Prostate gland (tissue), 2 donors: ENCODE results near the gene CORO7. TPM values are rescaled to one million over a fixed set of nuclear protein-coding genes. Genes with fewer than 3 reads are reported as not detected.

ENCODE experiments used
- DNase-seq: peaks from one replicate; pipeline ENCODE4 v3.0.0-alpha.2; 2019; ENCODE audit warnings: low spot score
- H3K27ac ChIP-seq, 2 donors: fragments of 200-600 bp; sonication (generic); 2 replicates each; pipeline ENCODE4 v1.5.1; 2017 to 2019
- H3K27me3 ChIP-seq: fragments of 200-600 bp; sonication (generic); replicated peaks from 2 replicates; pipeline ENCODE4 v1.5.1; 2019; ENCODE audit not compliant: insufficient read depth
- H3K36me3 ChIP-seq, 2 donors: fragments of 200-600 bp; sonication (generic); 1 replicate in 1 of 2; 2 replicates in 1 of 2; pipeline versions ENCODE4 v1.5.1 to v1.8.1; 2017 to 2019
- H3K4me1 ChIP-seq: fragments of 200-600 bp; sonication (generic); replicated peaks from 2 replicates; pipeline ENCODE4 v1.5.1; 2019
- H3K4me3 ChIP-seq, 2 donors: fragments of 200-600 bp; sonication (generic); 2 replicates each; pipeline ENCODE4 v1.5.1; 2017 to 2019
- H3K9me3 ChIP-seq: fragments of 200-600 bp; sonication (generic); 2 replicates; pipeline ENCODE4 v1.5.1; 2017
- CTCF ChIP-seq, 4 experiments: fragments of 200-600 bp in 2 of 4; fragments of 450-650 bp in 2 of 4; sonication (generic) in 2 of 4; IDR thresholded peaks; 1 replicate in 3 of 4; 2 replicates in 1 of 4; pipeline ENCODE4 v1.5.1; 2016 to 2019; ENCODE audit warnings: antibody characterized with exemption in 4 of 4, mild to moderate bottlenecking in 2 of 4, moderate library complexity in 2 of 4
- POLR2A ChIP-seq: fragments of 450-650 bp; IDR thresholded peaks from one replicate; pipeline ENCODE4 v1.6.1; 2016; ENCODE audit warnings: antibody characterized with exemption, mild to moderate bottlenecking
- POLR2AphosphoS5 ChIP-seq: sonication (generic); formaldehyde crosslinking; IDR thresholded peaks from one replicate; pipeline ENCODE4 v1.6.1; 2017; ENCODE audit warnings: antibody characterized with exemption
- WGBS: methylation state at CpG from one replicate; pipeline ENCODE4 v1.1.5; 2018; 5-methylcytosine and 5-hydroxymethylcytosine counted together
- intact Hi-C: fragments of 100-400 bp; cut with DNase I; formaldehyde crosslinking; loops from one replicate; pipeline ENCODE4 v1.14.2; 2022
- total RNA-seq, 2 donors: library from RNA; depleted of rRNA; stranded (reverse); fragments of >200 nt; gene quantifications; one replicate each; pipeline ENCODE4 v1.1.0, GENCODE V29; 2016

CORO7 gene
- total RNA-seq, 2 donors from 2014 or later: 24.1 to 122 TPM

- Histone ChIP-seq H3K27ac (no peak overlapping the region), H3K36me3 (no peaks in the 10 kb centered on the region), H3K9me3 (no peaks in the 10 kb centered on the region), H3K4me3 (no peak overlapping the region), H3K27me3 (no peaks in the 10 kb centered on the region), H3K4me1 (peaks cover 3% of the 10 kb centered on the region)
- intact Hi-C loops: no loop called here
- DNase-seq: no peak
- 19% methylated on average over 43 of the region's 43 CpGs for WGBS
- no peak for TF ChIP-seq POLR2AphosphoS5
- TF ChIP-seq CTCF (IDR thresholded peaks at IDR 0.05): peak in 2 of 4 experiments; percentile 35 to 54
- TF ChIP-seq POLR2A: no peak
These were observed 102.5 kb downstream of the CORO7 start for GRCh38 chr16:4313563-4314531.

DNA sequence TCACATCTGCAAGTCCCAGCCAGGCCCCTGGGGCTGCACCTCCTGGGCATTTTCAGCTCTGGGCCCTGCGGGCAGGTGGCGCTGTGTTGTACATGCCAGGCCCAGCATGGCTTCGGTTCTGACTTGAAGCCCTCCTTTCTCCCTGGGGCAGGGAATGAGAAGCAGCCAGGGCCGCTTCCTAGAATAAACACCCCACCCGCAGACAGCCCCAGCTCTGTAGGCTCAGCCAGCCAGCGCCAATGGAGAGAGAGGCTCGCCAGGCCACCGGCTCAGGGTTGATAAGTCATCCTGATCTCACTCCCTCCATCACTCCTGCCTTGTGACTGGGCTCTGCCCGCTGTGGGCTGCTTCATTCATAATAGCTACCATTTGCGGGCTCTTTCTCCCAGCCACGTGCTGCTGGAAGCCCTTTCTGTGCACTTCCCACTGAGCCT is 106.5 kb downstream of the CORO7 start:
- Histone ChIP-seq H3K27ac (no peak overlapping the region), H3K4me1 (no peaks in the 10 kb centered on the region), H3K36me3 (no peaks in the 10 kb centered on the region), H3K27me3 (no peaks in the 10 kb centered on the region), H3K9me3 (no peaks in the 10 kb centered on the region), H3K4me3 (no peak overlapping the region)
- 30% methylated on average over 11 of the region's 11 CpGs for WGBS
- TF ChIP-seq CTCF (IDR thresholded peaks at IDR 0.05) (peak in 3 of 4 experiments; percentile 23 to 67 (median 46)), POLR2AphosphoS5 (no peak), POLR2A (no peak)
- no peak for DNase-seq
- intact Hi-C loops: no loop called here

GRCh38 chr16:4309102-4309832 is 107.1 kb downstream of the CORO7 start:
- intact Hi-C loops: no loop called here
- no peak for TF ChIP-seq POLR2A
- TF ChIP-seq CTCF (IDR thresholded peaks at IDR 0.05): no peak
- no peak for TF ChIP-seq POLR2AphosphoS5
- no peaks in the 10 kb centered on the region for H3K27me3 ChIP-seq
- H3K4me1 ChIP-seq: no peaks in the 10 kb centered on the region
- H3K4me3 ChIP-seq: no peak overlapping the region
- WGBS: 86% methylated on average over 14 of the region's 14 CpGs
- H3K9me3 ChIP-seq: no peaks in the 10 kb centered on the region
- H3K27ac ChIP-seq: no peak overlapping the region
- no peak for DNase-seq
- H3K36me3 ChIP-seq: no peaks in the 10 kb centered on the region

DNA sequence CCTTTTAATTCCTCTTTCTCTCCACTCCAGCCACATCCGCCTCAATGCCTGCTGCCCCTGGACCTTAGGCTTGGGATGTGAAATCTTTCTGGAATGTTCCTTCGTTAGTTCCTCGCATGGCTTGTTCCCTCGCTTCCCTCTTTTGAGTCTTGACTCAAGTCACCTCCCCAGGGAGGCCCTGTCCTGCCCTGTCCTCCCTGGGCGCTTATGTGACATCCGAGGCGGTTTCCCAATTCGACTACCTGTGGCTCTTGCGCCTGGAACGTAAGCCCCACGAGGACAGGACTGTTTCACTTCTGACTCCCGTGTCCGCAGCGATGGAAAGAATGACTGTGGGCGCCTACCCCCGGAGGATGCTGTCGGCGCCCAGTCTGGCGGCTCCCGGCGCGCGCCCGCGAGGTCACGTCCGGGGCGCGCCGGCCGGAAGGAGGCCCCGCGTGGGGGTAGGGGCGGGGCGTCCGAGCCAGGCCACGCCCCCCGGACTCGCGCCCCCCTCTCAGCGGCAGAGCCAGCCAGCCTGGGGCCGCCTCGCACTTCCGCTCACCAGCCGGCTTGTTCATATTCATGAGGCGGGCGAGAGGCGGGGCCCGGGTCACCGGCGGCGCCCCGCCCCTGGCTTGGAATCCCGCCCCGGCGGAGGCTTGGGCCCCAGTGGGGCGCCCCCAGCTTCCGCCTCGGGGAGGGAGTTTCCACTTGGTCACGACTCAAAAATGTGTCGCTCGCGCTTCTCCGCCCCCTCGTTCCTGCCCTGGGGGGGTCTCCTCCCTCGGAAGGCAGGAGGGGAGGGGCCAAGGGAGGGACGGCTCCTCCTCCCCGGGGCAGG is 109.0 kb downstream of the CORO7 start:
- Histone ChIP-seq H3K36me3 (no peaks in the 10 kb centered on the region), H3K4me3 (peak overlapping the region; percentile 30 to 41), H3K27me3 (no peaks in the 10 kb centered on the region), H3K4me1 (no peaks in the 10 kb centered on the region), H3K9me3 (no peaks in the 10 kb centered on the region), H3K27ac (peak overlapping the region; percentile 70 to 75)
- 16% methylated on average over 25 of the region's 68 CpGs for WGBS
- peak; percentile 39 for TF ChIP-seq POLR2A
- TF ChIP-seq POLR2AphosphoS5: peak; percentile 89
- no peak for TF ChIP-seq CTCF (IDR thresholded peaks at IDR 0.05)
- peak; percentile 88 for DNase-seq
- intact Hi-C loops: no loop called here
